Liver (tissue), 3 donors: Measurements from ENCODE around the gene GREB1.

Source experiments
- ATF3 ChIP-seq: IDR thresholded peaks from 2 replicates; pipeline ENCODE4 v1.6.1; 2016; ENCODE audit warnings: antibody characterized with exemption
- CTCF ChIP-seq: fragments of 150-350 bp; IDR thresholded peaks from 2 replicates; pipeline ENCODE4 v1.5.1; 2017; ENCODE audit warnings: improper control_type of control experiment, low read depth, low read length; ENCODE audit not compliant: missing input control
- RAD21 ChIP-seq, 2 donors: IDR thresholded peaks; 2 replicates each; pipeline ENCODE4 v1.6.1; 2016; ENCODE audit warnings: antibody characterized with exemption in 2 of 2, mild to moderate bottlenecking in 2 of 2
- REST ChIP-seq: IDR thresholded peaks from 2 replicates; pipeline ENCODE4 v1.6.1; 2016; ENCODE audit warnings: antibody characterized with exemption, mild to moderate bottlenecking
- SP1 ChIP-seq: IDR thresholded peaks from 2 replicates; pipeline ENCODE4 v1.6.1; 2018; ENCODE audit warnings: antibody characterized with exemption, mild to moderate bottlenecking
- donor health status: healthy.
- donor health status: healthy.

- no peak for TF ChIP-seq RAD21 (IDR thresholded peaks at IDR 0.05)
- TF ChIP-seq CTCF: no peak
- no peak for TF ChIP-seq SP1
- no peak for TF ChIP-seq ATF3
- TF ChIP-seq REST: no peak
Measured at GRCh38 chr2:11667194-11667593, 133.3 kb downstream of the GREB1 start.
